CD4-positive, alpha-beta T cell treated with Interleukin-21 for 1 hour (primary cell): ENCODE data around the gene JOSD1.

Experiments
- DNase-seq: peaks from one replicate; pipeline ENCODE4 v3.0.0-alpha.2; 2020

The JOSD1 gene

GRCh38 chr22:38710866-38711265 is 10.1 kb upstream of the JOSD1 start:
- DNase-seq, result no peak

DNA sequence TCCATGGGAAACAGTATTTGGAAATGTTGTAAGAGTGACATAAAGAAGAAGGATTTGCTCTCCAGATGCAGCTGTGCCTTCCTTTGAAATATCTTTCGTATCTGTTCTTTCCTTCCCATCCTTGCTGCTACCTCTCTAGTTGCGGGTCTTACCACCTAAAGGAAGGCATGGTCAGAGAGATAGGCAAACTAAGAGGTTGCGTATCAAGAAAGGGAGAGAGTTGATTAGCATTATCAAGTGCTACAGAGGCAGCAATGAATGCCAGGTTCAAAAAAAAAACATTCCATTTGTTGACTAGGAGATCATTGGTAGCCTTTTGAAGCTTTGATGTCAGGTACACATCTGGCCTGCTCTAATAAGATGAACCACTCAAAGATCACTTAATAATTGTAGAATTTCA is 9.6 kb upstream of the JOSD1 start:
- DNase-seq, result no peak

DNA sequence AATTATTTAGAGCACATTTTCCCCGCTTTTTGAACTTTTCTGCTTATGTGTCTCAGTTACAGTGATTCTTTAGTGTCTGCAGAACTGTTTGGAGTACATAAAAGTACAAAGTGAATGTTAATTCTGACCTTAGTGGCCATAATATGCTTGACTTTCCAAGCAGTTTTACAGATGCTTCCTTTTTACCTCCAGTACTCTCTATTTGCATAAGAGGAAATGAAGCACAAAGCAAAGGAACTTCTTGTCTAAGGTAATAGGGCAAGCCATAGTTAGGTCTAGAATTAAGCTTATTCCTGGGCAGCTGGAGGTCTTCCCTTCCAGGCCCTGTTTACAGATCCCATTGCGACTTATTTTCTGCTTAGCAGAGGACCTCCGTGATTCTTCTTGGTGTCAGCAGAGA is 8.6 kb upstream of the JOSD1 start:
- no peak for DNase-seq

DNA sequence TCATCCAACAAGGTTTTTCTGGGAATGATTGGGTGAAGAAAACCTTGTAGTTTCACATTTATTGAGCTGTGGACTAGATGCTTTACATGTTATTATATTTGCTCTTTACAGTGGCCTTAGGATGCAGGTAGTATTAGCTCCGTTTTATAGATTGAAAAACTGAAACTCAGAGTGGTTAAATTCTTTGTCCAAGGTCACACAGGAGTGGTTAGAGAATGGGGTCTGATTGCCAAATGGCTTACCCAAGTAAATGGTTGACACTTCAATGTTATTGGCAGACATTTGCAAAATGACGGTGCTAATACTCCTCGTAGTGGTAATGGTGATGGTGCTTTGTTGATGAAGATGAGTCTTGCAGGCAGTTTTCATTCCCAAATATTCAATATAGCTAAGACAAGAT is 7.2 kb upstream of the JOSD1 start:
- no peak for DNase-seq

DNA sequence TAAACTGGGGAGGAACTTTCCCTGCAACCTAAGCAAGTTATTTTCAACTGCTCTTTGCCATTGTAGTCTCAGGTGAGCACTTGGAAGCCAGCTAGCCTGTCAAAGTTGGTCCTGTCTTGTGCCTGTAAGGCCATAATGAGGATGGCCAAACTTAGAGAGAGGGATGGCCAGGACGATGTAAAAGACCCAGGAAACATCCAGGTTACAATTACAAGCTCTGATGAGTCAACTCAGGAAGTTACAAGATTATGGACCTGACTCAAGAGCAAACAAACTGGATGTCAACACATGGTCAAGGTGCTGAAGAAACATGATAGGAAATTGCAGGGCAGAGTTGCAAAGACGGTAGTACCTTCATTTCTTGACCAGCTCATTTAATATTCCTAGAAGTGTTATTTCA is 6.6 kb upstream of the JOSD1 start:
- no peak for DNase-seq

DNA sequence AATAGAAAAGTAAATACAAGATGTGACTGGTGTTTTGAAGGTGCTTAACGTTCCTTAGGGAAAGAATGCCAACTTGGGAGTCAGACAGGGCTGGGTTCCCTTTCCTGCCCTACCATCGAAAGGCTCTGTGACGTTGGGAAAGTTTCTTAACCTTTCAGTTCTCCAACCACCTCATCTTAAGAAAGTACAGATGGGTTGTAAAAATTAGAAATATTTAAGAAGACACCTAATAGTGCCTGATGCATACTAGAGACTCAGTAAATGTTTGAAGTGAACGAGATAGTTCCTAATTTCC is 6.1 kb upstream of the JOSD1 start:
- DNase-seq, result no peak

DNA sequence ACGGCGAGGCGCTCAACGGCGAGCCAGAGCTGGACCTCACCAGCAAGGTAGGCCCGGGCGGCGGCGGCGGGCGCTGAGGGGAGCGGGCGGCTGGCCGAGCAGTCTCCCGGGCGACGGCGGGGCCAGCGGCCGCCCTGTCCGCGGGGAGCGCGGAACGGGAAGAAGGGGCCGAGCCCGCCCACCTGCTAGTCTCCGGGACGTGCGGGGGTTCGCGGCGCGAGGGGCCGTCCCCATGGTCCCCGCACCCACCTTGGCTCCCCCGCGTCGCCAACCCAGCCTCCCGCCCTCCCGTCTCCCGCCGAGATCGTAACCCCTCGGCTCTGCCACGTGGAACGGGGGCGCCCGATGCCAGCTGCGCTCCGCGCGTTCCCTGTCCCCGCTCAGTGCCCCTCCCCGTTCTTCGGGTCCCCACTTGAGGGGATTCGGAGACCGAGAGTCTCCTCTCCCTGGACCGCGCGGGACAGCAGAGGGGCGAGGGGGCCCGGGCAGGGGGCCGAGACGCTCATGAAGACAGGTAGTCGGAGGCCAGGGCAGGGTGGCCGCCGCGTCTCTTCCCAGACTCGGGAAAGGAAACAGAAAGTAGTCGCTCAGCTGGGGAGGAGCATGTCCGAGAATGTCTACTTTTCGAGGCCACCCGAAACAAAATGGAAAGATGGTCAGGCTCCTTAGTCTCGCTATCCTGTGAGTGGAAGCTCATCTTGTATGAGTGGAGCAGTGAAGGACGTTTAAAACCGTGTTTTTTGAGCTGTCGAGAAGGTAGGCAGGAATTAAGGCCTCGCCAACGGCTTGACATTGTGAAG is 5.6 kb upstream of the JOSD1 start:
- peak; percentile 49 for DNase-seq

DNA sequence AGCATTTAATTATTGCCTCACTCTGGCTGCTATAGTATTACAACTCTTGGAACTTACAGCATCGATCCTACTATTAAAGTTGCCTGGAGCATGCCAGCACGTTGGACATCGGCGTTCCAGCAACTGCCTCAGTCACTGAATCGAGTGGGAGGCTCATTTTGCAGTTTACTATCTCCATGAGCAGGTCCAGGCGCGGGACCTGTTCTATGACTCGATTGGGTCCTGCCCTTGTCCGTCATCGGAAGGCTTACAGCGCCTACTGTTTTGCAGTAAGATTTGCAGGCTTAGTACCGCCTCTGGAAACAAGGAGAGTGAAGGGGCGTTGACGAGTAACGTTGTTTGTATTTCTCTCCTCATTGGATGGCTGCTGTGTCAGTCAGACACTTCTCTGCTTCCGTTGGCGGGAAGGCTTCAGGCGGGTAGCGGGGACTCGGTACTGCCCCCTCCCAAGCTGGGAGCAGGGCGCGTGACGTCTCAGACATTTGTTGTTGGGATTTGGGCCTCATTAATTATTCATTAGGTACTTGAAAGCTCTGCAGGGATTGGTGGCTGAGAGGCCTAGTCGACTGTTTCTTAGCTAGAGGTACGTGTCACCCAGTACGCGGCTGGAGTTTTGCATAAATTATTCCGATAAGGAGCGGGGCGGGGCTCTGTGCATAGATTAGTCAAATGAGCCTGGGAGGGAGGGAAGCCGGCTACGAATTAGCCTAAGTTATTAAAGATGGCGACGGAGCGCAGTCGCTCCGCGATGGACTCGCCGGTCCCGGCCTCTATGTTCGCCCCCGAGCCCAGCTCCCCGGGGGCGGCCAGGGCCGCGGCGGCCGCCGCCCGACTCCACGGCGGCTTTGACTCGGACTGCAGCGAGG is 4.7 kb upstream of the JOSD1 start, which contains the start of gene GTPBP1:
Gene GTPBP1, plus strand, starts transcription at position 710 of the 866 bp plus-strand sequence. Its CDS starts 12 bp downstream, at position 722.
- peak; percentile 100 for DNase-seq

DNA sequence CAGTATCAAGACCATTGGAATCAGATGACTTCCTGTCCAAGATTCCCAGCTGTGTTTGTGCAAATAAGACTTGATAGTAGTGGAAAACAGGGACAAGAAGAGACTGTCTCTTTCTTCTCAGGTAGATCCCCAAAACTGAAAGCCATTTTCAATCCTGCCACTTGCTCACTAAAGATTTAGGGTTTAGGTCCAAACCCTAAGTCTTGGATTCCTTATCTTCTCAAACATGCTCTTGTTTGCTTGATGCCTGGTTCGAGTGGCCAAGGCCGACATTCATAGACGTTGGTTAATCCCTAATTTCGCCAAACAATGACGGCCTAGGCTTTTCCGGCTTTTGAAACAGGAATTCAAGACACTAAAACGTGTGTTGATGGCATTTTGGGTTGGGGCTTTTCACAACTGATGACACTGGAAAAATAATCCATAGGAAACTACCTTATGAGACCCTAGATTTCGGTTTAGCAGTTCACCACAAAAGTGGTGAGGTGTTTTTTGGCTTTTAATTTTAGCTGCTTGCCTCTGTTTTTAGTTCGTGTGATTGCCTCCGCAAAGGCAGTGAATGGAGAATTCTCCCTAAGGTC is 4.0 kb upstream of the JOSD1 start:
- DNase-seq, result no peak

GRCh38 chr22:38700270-38700788 is 414 bp downstream of the JOSD1 start:
- DNase-seq, result no peak

DNA sequence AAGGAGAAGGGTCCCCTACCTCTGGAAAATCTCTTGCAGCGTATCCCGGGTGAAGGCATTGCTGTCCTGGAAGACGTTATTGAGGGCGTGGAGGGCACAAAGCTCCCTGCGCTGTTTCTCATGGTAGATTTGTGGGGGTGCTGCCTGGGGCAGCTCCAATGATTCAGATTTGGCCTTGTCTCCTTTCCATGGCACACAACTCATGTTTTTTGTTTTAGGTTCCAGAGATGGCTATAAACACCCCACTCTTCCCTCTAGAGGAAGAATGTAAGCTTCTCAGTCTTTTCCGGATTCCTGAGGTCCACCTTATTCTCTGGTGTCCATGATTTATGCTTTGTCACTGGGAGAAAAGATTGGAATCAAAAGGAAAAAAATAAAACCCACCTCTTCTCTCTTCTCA is 959 bp downstream of the JOSD1 start:
- DNase-seq, result no peak

GRCh38 chr22:38699143-38699542 is 1.6 kb downstream of the JOSD1 start:
- no peak for DNase-seq

DNA sequence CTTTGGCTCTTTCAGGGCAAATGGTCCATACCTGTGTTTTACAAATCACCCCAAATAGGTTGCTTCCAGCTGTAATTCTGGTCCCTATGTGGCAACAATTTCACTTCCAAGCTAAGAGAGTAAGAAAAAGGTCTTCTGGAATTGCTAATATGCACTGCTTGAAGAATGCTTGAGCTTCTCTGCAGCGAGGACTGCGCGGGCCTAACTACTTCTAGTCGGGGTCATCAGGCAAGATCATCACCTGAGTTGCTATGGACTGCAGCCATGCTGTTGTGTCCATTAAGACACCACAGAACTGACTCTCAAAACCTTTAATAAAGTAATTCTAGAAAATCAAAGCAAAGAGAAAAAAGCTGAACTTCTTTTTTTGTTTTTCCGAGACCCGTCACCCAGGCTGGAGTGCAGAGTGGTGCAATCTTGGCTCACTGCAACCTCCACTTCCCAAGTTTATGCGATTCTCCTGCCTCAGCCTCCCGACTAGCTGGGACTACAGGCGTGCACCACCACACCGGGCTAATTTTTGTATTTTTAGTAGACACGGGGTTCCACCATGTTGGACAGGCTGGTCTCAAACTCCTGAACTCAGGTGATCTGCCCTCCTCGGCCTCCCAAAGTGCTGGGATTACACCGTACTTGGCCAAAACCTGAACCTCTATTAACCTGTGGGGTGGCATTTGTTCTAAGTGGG is 2.2 kb downstream of the JOSD1 start:
- no peak for DNase-seq

GRCh38 chr22:38697425-38698089 is 3.2 kb downstream of the JOSD1 start:
- no peak for DNase-seq

DNA sequence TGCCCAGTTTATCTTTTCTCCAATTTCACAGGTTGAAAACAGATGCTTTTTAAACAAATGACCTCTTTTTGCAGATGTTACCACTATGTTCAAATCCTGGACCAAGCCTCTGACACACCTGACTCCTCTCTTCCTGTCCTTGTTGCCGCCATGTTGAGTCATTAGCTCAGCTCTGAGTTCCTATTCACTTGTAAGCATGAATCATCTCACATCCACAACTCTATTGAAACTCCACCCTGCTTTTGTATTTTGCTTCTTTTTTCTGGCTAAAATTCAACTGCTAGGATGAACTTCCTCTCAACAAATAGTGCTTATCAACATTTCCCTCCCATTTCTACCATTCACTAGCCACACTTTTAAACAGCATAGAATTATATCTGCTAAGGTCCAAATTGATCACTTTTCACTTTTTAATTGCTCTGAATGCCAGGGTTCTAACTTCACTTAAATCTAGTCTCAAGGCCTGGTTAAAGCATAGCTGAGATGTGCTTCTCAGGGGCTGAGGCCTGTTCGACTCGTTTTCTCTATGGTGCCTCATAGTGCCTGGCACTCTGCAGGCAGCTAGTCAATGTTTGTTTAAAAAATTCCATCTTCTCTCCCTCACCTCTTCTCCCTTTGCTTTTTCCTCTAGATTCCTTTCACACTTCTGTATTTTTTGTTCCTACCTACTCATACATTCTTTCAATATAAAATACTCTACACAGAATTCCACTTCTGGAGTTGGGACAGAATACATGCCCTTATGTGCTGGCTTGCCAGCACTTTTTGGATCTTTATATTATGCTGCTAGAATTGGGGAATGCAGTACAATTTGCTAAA is 3.9 kb downstream of the JOSD1 start:
- no peak for DNase-seq

- no peak for DNase-seq
These were observed 5.8 kb downstream of the JOSD1 start for GRCh38 chr22:38694940-38695339.

GRCh38 chr22:38694049-38694448 is 6.7 kb downstream of the JOSD1 start:
- DNase-seq, result no peak

DNA sequence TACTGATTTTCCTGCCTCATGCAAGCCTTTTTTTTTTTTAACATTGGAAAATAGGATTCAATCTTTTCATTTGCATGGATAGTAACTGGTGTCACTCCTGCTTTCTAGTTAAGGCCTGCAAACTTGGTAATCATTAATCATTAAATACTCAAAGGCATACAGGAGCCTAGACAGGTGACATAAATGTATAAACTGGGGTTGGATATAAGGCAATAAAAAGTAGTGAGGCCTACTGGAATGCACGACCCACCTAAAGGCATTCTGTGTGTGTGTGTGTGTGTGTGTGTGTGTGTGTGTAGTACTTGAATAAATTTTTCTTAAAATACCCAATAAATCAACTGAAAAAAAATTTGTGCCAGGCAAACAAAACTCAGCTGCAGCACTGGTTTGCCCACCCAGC is 11.1 kb downstream of the JOSD1 start:
- DNase-seq, result no peak

DNA sequence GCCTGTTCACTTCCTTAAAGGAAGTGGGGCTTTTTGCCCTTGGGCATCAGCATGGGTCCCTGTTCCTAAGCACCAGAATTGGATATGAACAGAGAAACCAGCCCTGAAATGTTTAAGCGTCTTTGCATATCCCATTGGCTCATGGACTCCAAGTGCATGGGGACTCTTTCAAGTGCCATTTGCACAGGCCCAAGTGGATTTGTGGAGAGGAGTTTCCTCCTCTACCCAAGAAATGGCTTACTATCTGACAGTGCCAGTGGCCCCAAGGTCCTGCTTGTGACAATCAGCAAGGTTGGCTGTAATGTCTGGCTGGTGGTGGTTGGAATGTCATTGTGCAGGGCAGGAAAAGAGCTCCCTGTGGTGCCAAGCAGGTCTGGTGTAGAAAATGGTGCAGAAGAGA is 15.0 kb downstream of the JOSD1 start:
- DNase-seq, result no peak

DNA sequence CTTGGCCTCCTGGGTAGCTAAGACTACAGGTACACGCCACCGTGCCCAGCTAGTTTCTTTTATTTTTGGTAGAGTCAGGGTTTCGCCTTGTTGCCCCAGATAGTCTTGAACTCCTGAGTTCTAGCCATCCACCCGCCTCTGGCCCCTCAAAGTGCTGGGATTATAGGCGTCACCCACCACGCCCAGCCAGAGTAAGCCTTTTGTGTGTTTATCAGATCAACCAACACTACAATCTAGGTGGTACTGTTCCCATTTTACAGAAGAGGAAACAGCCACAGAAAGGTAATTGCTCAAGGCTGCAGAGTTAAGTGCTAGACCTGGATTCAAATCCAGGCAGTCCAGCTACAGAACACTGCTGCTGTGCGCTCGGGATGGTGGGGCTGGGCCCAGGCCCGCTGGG is 15.8 kb downstream of the JOSD1 start:
- no peak for DNase-seq

DNA sequence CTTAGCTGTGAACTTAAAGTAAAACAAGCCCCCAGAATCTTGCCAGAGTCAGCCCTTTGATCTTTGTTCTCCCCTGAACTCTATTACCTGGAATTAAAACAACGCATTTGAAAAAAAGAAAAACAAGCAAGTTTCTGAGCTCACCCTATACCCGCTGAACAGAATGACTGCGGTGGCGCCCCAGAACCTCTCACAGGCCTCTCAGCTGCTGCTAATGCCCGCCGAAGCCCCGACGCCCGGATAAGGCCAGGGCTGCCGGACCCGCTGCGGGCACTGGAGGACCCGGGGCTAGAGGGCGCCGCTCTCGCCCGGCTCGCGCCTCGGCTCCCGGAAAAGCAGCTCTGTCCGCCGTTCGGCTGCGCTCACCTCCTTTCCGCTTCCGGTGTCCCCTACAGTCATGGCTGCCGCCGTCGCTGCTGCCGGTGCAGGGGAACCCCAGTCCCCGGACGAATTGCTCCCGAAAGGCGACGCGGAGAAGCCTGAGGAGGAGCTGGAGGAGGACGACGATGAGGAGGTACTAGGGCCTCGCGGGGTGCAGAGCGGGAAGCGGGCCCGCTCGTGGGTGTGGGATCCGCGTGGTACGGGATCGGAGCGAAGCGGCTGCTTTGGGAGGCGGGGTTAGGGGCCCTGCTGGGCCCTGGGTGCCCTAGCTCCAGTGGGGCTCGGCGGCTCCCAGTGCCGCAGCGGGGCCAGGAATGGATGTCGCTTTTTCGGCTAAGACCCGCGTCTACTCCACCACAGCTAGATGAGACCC is 19.0 kb downstream of the JOSD1 start, which contains the start of gene TOMM22:
Gene TOMM22, plus strand, starts transcription at position 376 of the 754 bp plus-strand sequence. Its CDS starts 22 bp downstream, at position 398.
- DNase-seq, result peak; percentile 87
